K562 (cell line): ENCODE data around the gene DEGS2. TPM values are rescaled to one million over a fixed set of nuclear protein-coding genes. Genes with fewer than 3 reads are reported as not detected.

Experiments
- ATAC-seq: fragments of 200-7000 bp; cut with Tn5 transposase; 3 replicates; pipeline ENCODE4 v1.9.1; 2020; ENCODE audit warnings: moderate library complexity
- BruUV-seq: library from RNA; stranded (reverse); fragments of 400-500 nt; replicated peaks from 2 replicates; lab custom pipeline; 2021; lab: Mats Ljungman, UMichigan
- CTCF ChIA-PET: fragments of 300-600 bp; formaldehyde crosslinking; extraction: SDS; loops from one replicate; lab custom pipeline; 2021; ENCODE audit warnings: low intra/inter-chr PET ratio; lab: Yijun Ruan, JAX
- POLR2A ChIA-PET: fragments of 300-600, 350-650 bp; sonication (Branson Sonifier 250); formaldehyde crosslinking; extraction: SDS; loops from one replicate; lab custom pipeline; 2021; ENCODE audit warnings: antibody characterized with exemption, inconsistent platforms; lab: Yijun Ruan, JAX
- DNase-seq, 4 experiments: peaks; one replicate each; pipeline versions ENCODE4 v3.0.0 to v3.0.0-alpha.2; 2011 to 2018; ENCODE audit warnings: low spot score in 3 of 4, mixed read lengths in 3 of 4; ENCODE audit errors: extremely low read depth in 1 of 4
- FAIRE-seq: peaks from 2 replicates; lab custom pipeline; 2011; peaks lifted over from hg19 to GRCh38; lab: Jason Lieb, UNC
- H2AFZ ChIP-seq: 2 replicates; pipeline ENCODE4 v1.6.0; 2011; ENCODE audit warnings: low read depth, low read length, control low read depth, inconsistent platforms
- H3K27ac ChIP-seq: fragments of 200-600 bp; 3 replicates; pipeline ENCODE4 v1.8.0; 2011; ENCODE audit warnings: low read depth, mild to moderate bottlenecking, control low read depth, inconsistent platforms, low read length, moderate library complexity, mixed read lengths; ENCODE audit errors: extremely low read depth
- H3K27me3 ChIP-seq, 2 experiments: fragments of 300-600 bp in 1 of 2; 2 replicates in 1 of 2; 3 replicates in 1 of 2; pipeline versions ENCODE4 v1.6.0 to v1.8.0; 2011; ENCODE audit warnings: inconsistent platforms in 2 of 2, low read length in 2 of 2, mild to moderate bottlenecking in 1 of 2, mixed read lengths in 1 of 2, moderate library complexity in 1 of 2; ENCODE audit not compliant: control insufficient read depth in 2 of 2, insufficient read depth in 2 of 2
- H3K36me3 ChIP-seq: fragments of 300-600 bp; 3 replicates; pipeline ENCODE4 v1.8.0; 2011; ENCODE audit warnings: mild to moderate bottlenecking, low read length, inconsistent platforms; ENCODE audit not compliant: control insufficient read depth, insufficient read depth
- H3K4me1 ChIP-seq, 2 experiments: fragments of 200-600 bp in 1 of 2; replicated peaks in 1 of 2; 2 replicates in 1 of 2; 3 replicates in 1 of 2; pipeline versions ENCODE4 v1.5.1 to v1.8.0; 2011; ENCODE audit warnings: inconsistent platforms in 2 of 2, low read length in 2 of 2, mild to moderate bottlenecking in 1 of 2, mixed read lengths in 1 of 2, moderate library complexity in 1 of 2; ENCODE audit not compliant: control insufficient read depth in 2 of 2, insufficient read depth in 2 of 2
- H3K4me2 ChIP-seq: 2 replicates; pipeline ENCODE4 v1.6.1; 2011; ENCODE audit warnings: low read length, control low read depth, inconsistent platforms, mixed read lengths; ENCODE audit not compliant: insufficient read depth
- H3K4me3 ChIP-seq: fragments of 200-600 bp; sonication (generic), shearing (Covaris generic); 2 replicates; pipeline ENCODE4 v1.5.1; 2016; ENCODE audit warnings: control low read depth, inconsistent platforms
- H3K79me2 ChIP-seq: fragments of 200-600 bp; 3 replicates; pipeline ENCODE4 v1.8.0; 2011; ENCODE audit warnings: low read length, inconsistent platforms; ENCODE audit not compliant: control insufficient read depth, insufficient read depth
- H3K9ac ChIP-seq, 2 experiments: 2 replicates each; pipeline versions ENCODE4 v1.6.0 to v1.6.1; 2011; ENCODE audit warnings: low read depth in 2 of 2, low read length in 2 of 2, control low read depth in 1 of 2, inconsistent platforms in 1 of 2, mild to moderate bottlenecking in 1 of 2, mixed read lengths in 1 of 2; ENCODE audit not compliant: insufficient read depth in 1 of 2
- H3K9me1 ChIP-seq: one replicate; pipeline ENCODE4 v1.6.0; 2011; ENCODE audit warnings: inconsistent platforms, mild to moderate bottlenecking, low read length, moderate library complexity; ENCODE audit not compliant: control insufficient read depth, insufficient read depth
- H3K9me3 ChIP-seq: replicated peaks from 2 replicates; pipeline ENCODE4 v1.5.1; 2011; ENCODE audit warnings: low read depth, low read length, inconsistent platforms; ENCODE audit not compliant: control insufficient read depth, insufficient read depth
- H4K20me1 ChIP-seq: replicated peaks from 2 replicates; pipeline ENCODE4 v1.6.1; 2011; ENCODE audit warnings: low read length, inconsistent platforms, mixed read lengths; ENCODE audit not compliant: control insufficient read depth, insufficient read depth
- ARID3B ChIP-seq: fragments of 250-450 bp; sonication (Bioruptor Pico); IDR thresholded peaks from 2 replicates; pipeline ENCODE4 v1.4.0; 2020; ENCODE audit warnings: borderline replicate concordance
- CBX2 ChIP-seq: fragments of 200-600 bp; sonication (generic); IDR thresholded peaks from one replicate; pipeline ENCODE4 v1.6.1; 2012; ENCODE audit warnings: mild to moderate bottlenecking, low read length, inconsistent platforms; ENCODE audit not compliant: insufficient read depth, poor library complexity, severe bottlenecking
- CBX3 ChIP-seq, 2 experiments: IDR thresholded peaks; 1 replicate in 1 of 2; 2 replicates in 1 of 2; pipeline ENCODE4 v1.6.1; 2012; ENCODE audit warnings: inconsistent platforms in 2 of 2, low read length in 2 of 2, borderline replicate concordance in 1 of 2, control low read depth in 1 of 2
- CTCFL ChIP-seq: IDR thresholded peaks from 2 replicates; pipeline ENCODE4 v1.6.1; 2011; ENCODE audit warnings: borderline replicate concordance, low read depth, mild to moderate bottlenecking, moderate library complexity, low read length; ENCODE audit not compliant: insufficient read depth, poor library complexity, severe bottlenecking
- FOXM1 ChIP-seq, 2 experiments: fragments of 450-650 bp in 1 of 2; sonication (generic) in 1 of 2; formaldehyde crosslinking in 1 of 2; IDR thresholded peaks; 2 replicates each; pipeline versions ENCODE4 v1.6.1 to v1.9.0; 2017 to 2022; ENCODE audit warnings: low read depth in 2 of 2, mild to moderate bottlenecking in 2 of 2, missing genetic modification reagents in 1 of 2, moderate library complexity in 1 of 2
- KDM2B ChIP-seq: fragments of 250-450 bp; sonication (Bioruptor Pico); IDR thresholded peaks from 2 replicates; pipeline ENCODE4 v1.8.0; 2021; ENCODE audit warnings: mild to moderate bottlenecking, moderate library complexity
- PTTG1 ChIP-seq: fragments of 450-650 bp; IDR thresholded peaks from 2 replicates; pipeline ENCODE4 v1.6.1; 2016; ENCODE audit warnings: low read depth, mild to moderate bottlenecking, missing genetic modification characterization, missing compliant biosample characterization
- RBM15 ChIP-seq: fragments of 200-400 bp; formaldehyde crosslinking; IDR thresholded peaks from 2 replicates; pipeline ENCODE4 v1.6.1; 2018; ENCODE audit warnings: mild to moderate bottlenecking, low read length, moderate library complexity; ENCODE audit not compliant: insufficient read depth
- SMAD2 ChIP-seq: fragments of 150-350 bp; IDR thresholded peaks from 2 replicates; pipeline ENCODE4 v1.6.1; 2014; ENCODE audit warnings: low read depth, mild to moderate bottlenecking, low read length
- TEAD1 ChIP-seq, 2 experiments: fragments of 450-650 bp in 1 of 2; sonication (generic) in 1 of 2; formaldehyde crosslinking; IDR thresholded peaks; 2 replicates each; pipeline versions ENCODE4 v1.4.0 to v1.8.0; 2020 to 2022; ENCODE audit warnings: mild to moderate bottlenecking in 2 of 2, missing genetic modification reagents in 1 of 2
- ZNF133 ChIP-seq: fragments of 250-450 bp; sonication (Bioruptor Pico); IDR thresholded peaks from 2 replicates; pipeline ENCODE4 v1.4.0; 2020; ENCODE audit warnings: mild to moderate bottlenecking
- ZNF589 ChIP-seq: fragments of 200-800 bp; sonication (Bioruptor generic); IDR thresholded peaks from 2 replicates; pipeline ENCODE4 v1.6.1; 2016; ENCODE audit warnings: low read depth, missing genetic modification characterization, missing compliant biosample characterization
- WGBS: fragments of 100-300 bp; shearing (Covaris generic); methylation state at CpG from one replicate; pipeline ENCODE4 v1.1.6; 2016; ENCODE audit warnings: low coverage, mixed read lengths; ENCODE audit not compliant: insufficient coverage; ENCODE audit errors: missing lambda C conversion rate; 5-methylcytosine and 5-hydroxymethylcytosine counted together
- in situ Hi-C: fragments of 300-500 bp; cut with MboI; formaldehyde crosslinking; loops from 4 replicates; pipeline ENCODE4 v1.15.0; 2018; ENCODE audit warnings: inconsistent platforms, mixed read lengths
- intact Hi-C: fragments of 100-400 bp; cut with micrococcal nuclease; formaldehyde crosslinking; loops from 2 replicates; pipeline ENCODE4 v1.14.2; 2022
- polyA plus RNA-seq, 8 experiments: library from polyadenylated mRNA; depleted of rRNA in 4 of 8; stranded (reverse) in 5 of 8; unstranded in 3 of 8; fragments of >200 nt; fragmentation: Nextera tagmentation in 2 of 8; fragmentation: Illumina TruSeq in 1 of 8; extraction: Ambion mirVana in 2 of 8; extraction: Trizol in 1 of 8; gene quantifications; 2 replicates each; pipeline versions ENCODE4 v1.2.1 to v1.2.3, GENCODE V29; 2011 to 2014; ENCODE audit warnings: inconsistent platforms in 1 of 8, missing spikeins in 1 of 8
- total RNA-seq, 7 experiments: library from RNA; depleted of rRNA in 6 of 7; stranded (reverse); fragments of >200 nt in 6 of 7; fragmentation: Illumina TruSeq in 2 of 7; extraction: Trizol in 2 of 7; gene quantifications; 2 replicates each; pipeline versions ENCODE4 v1.2.1 to v1.2.3, GENCODE V29; 2011 to 2021; ENCODE audit warnings: low replicate concordance in 1 of 7

Gene DEGS2
- total and polyA plus RNA-seq, 9 of the 15 experiments (the other 6 are each of a cell fraction or from before 2014, with no cell fraction given): 0.22 to 2.9 (median 0.70) TPM

GRCh38 chr14:100115236-100115635 lies 44.2 kb downstream of the DEGS2 start:
- no TSS peak for BruUV-seq
- ChIA-PET POLR2A (interaction anchor here (0.6 to 1.4 kb wide), 2 partner anchors 11 to 16 kb away, joined by 3 to 4 read pairs; no protein-coding TSS in a partner anchor), CTCF (no interaction called here)
- H3K27ac ChIP-seq: no peak overlapping the region
- FAIRE-seq (no peak), DNase-seq (no peak), ATAC-seq (no peak)
- H3K9me3 ChIP-seq: no peaks in the 10 kb centered on the region
- no peak overlapping the region for H3K4me2 ChIP-seq
- H3K79me2 ChIP-seq: no peaks in the 10 kb centered on the region
- no peaks in the 10 kb centered on the region for H4K20me1 ChIP-seq
- no peak overlapping the region for H3K4me3 ChIP-seq
- no peaks in the 10 kb centered on the region for H3K36me3 ChIP-seq
- intact Hi-C loops: no loop called here
- WGBS: 87% methylated on average over 5 of the region's 6 CpGs
- in situ Hi-C loops: loop anchor here (5.0 to 10.0 kb wide), 2 partner anchors 43 to 130 kb away; no protein-coding TSS in a partner anchor
- H3K9ac ChIP-seq: no peak overlapping the region
- no peak overlapping the region for H2AFZ ChIP-seq
- TF ChIP-seq KDM2B (no peak), RBM15 (no peak), CTCFL (no peak), ZNF133 (CRISPR knock-in tag) (no peak), TEAD1 (CRISPR knock-in tag; IDR thresholded peaks at IDR 0.05) (no peak), ARID3B (CRISPR knock-in tag) (no peak), CBX3 (IDR thresholded peaks at IDR 0.05; ENCODE audit: borderline replicate concordance in 1 of 2, low read length in 2 of 2) (no peak), ZNF589 (CRISPR knock-in tag) (no peak), SMAD2 (no peak), PTTG1 (tag) (no peak), FOXM1 (IDR thresholded peaks at IDR 0.05; ENCODE audit: low read depth) (no peak), FOXM1 (CRISPR knock-in tag; IDR thresholded peaks at IDR 0.05; ENCODE audit: low read depth) (no peak), CBX2 (no peak)
- H3K27me3 ChIP-seq: no peaks in the 10 kb centered on the region
- H3K4me1 ChIP-seq: no peaks in the 10 kb centered on the region; a peak in 1 of 5 replicates
- H3K9me1 ChIP-seq: no peaks in the 10 kb centered on the region
